Keratinocyte (primary cell): ENCODE data around the gene TMEM263. TPM values are rescaled to one million over a fixed set of nuclear protein-coding genes. Genes with fewer than 3 reads are reported as not detected.

Source experiments
- DNase-seq: peaks from one replicate; pipeline ENCODE4 v3.0.0-alpha.2; 2011; ENCODE audit warnings: low read depth, missing footprints, low spot score
- FAIRE-seq: peaks from 2 replicates; lab custom pipeline; 2011; peaks lifted over from hg19 to GRCh38; lab: Jason Lieb, UNC
- H2AFZ ChIP-seq: 2 replicates; pipeline ENCODE4 v1.6.0; 2012; ENCODE audit warnings: low read length, control low read depth, inconsistent platforms; ENCODE audit not compliant: control insufficient read depth
- H3K27ac ChIP-seq: 2 replicates; pipeline ENCODE4 v1.5.1; 2011; ENCODE audit warnings: low read length; ENCODE audit not compliant: control insufficient read depth, insufficient read depth
- H3K27me3 ChIP-seq: 3 replicates; pipeline ENCODE4 v1.6.0; 2011; ENCODE audit warnings: low read length; ENCODE audit not compliant: control insufficient read depth, insufficient read depth; ENCODE audit errors: extremely low read depth
- H3K36me3 ChIP-seq, 2 experiments: 2 replicates in 1 of 2; 3 replicates in 1 of 2; pipeline ENCODE4 v1.5.1; 2011; ENCODE audit warnings: low read length in 2 of 2, mild to moderate bottlenecking in 1 of 2; ENCODE audit not compliant: control insufficient read depth in 2 of 2, insufficient read depth in 2 of 2; ENCODE audit errors: extremely low read depth in 1 of 2
- H3K4me1 ChIP-seq: 3 replicates; pipeline ENCODE4 v1.5.1; 2011; ENCODE audit warnings: low read length; ENCODE audit not compliant: control insufficient read depth, insufficient read depth; ENCODE audit errors: extremely low read depth
- H3K4me2 ChIP-seq: 3 replicates; pipeline ENCODE4 v1.6.0; 2011; ENCODE audit warnings: low read depth, low read length; ENCODE audit not compliant: control insufficient read depth, insufficient read depth; ENCODE audit errors: extremely low read depth
- H3K4me3 ChIP-seq, 3 experiments: fragments of 200-600 bp in 1 of 3; sonication (generic) in 1 of 3; 2 replicates in 2 of 3; 3 replicates in 1 of 3; pipeline ENCODE4 v1.5.1; 2011 to 2016; ENCODE audit warnings: low read length in 3 of 3, mild to moderate bottlenecking in 3 of 3, control low read depth in 2 of 3, inconsistent platforms in 1 of 3, low read depth in 1 of 3, mixed read lengths in 1 of 3, mixed run types in 1 of 3, moderate library complexity in 1 of 3; ENCODE audit not compliant: control insufficient read depth in 2 of 3, insufficient read depth in 2 of 3; ENCODE audit errors: extremely low read depth in 1 of 3
- H3K79me2 ChIP-seq: 2 replicates; pipeline ENCODE4 v1.6.0; 2012; ENCODE audit warnings: low read length; ENCODE audit not compliant: control insufficient read depth, insufficient read depth
- H3K9ac ChIP-seq: 3 replicates; pipeline ENCODE4 v1.6.0; 2011; ENCODE audit warnings: low read length; ENCODE audit not compliant: control insufficient read depth, insufficient read depth; ENCODE audit errors: extremely low read depth
- H3K9me1 ChIP-seq: 3 replicates; pipeline ENCODE4 v1.6.0; 2011; ENCODE audit warnings: low read length; ENCODE audit not compliant: control insufficient read depth, insufficient read depth; ENCODE audit errors: extremely low read depth
- H3K9me3 ChIP-seq: 2 replicates; pipeline ENCODE4 v1.5.1; 2012; ENCODE audit warnings: low read depth, low read length; ENCODE audit not compliant: control insufficient read depth
- H4K20me1 ChIP-seq: 3 replicates; pipeline ENCODE4 v1.6.0; 2011; ENCODE audit warnings: low read length; ENCODE audit not compliant: control insufficient read depth, insufficient read depth; ENCODE audit errors: extremely low read depth
- EZH2 ChIP-seq: IDR thresholded peaks from one replicate; pipeline ENCODE4 v1.6.1; 2012; ENCODE audit warnings: inconsistent platforms, mild to moderate bottlenecking, low read length, moderate library complexity
- dilution Hi-C: fragments of 300-500 bp; cut with MboI; formaldehyde crosslinking; loops from one replicate; pipeline ENCODE4 v1.7.0; 2020; ENCODE audit warnings: low sequenced_read_pairs; ENCODE audit not compliant: extremely low pct_ligation_motif_present
- polyA plus RNA-seq, 5 experiments: library from polyadenylated mRNA; depleted of rRNA in 3 of 5; stranded (reverse) in 3 of 5; stranded (forward) in 1 of 5; unstranded in 1 of 5; fragments of >200 nt; gene quantifications; 1 replicate in 1 of 5; 2 replicates in 3 of 5; 3 replicates in 1 of 5; pipeline versions ENCODE4 v1.2.1 to v1.2.3, GENCODE V29; 2011 to 2012; ENCODE audit warnings: missing spikeins in 2 of 5, low read depth in 1 of 5, low replicate concordance in 1 of 5
- TF ChIP-seq, protein P1 (sequence below), 3 experiments: IDR thresholded peaks in 1 of 3; conservative IDR thresholded peaks in 1 of 3; optimal IDR thresholded peaks in 1 of 3; 2 replicates in 2 of 3; 3 replicates in 1 of 3; pipeline versions ENCODE3 to v1.5.1; 2011; ENCODE audit warnings: low read length in 3 of 3, mild to moderate bottlenecking in 3 of 3, moderate library complexity in 2 of 3, control low read depth in 1 of 3, inconsistent platforms in 1 of 3; ENCODE audit not compliant: insufficient read depth in 2 of 3; ENCODE audit errors: extremely low read depth in 1 of 3

Gene TMEM263
- polyA plus RNA-seq, 1 donor (not counting 4 experiments of a cell fraction or from before 2014, with no cell fraction given) = 22.0 TPM

DNA sequence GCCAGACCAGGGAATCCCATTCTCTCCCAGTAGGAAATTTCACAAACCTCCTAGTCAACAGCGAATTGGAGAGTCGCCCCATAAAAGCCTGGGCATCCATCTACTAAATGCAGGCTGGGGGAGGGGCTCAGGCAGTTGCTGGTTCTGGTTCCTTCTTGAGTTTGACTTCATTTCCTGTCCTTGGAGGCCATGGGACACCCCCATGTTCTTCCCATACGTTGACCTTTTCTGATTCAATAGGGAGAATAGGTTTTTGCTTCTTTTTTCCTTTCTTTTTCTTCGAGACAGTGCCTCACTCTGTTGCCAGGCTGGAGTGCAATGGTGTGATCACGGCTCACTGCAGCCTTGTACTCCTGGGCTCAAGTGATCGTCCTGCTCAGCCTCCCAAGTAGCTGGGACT lies 44.1 kb upstream of the TMEM263 start:
- no peak overlapping the region for H3K4me2 ChIP-seq
- H3K4me1 ChIP-seq = no peaks in the 10 kb centered on the region
- dilution Hi-C loops = no loop called here
- DNase-seq (no peak), FAIRE-seq (no peak)
- no peak overlapping the region for H3K9ac ChIP-seq
- H3K9me1 ChIP-seq = no peaks in the 10 kb centered on the region
- no peaks in the 10 kb centered on the region for H3K27me3 ChIP-seq
- H3K27ac ChIP-seq = no peak overlapping the region
- no peak overlapping the region for H2AFZ ChIP-seq
- H3K4me3 ChIP-seq = no peak overlapping the region
- H3K79me2 ChIP-seq = no peaks in the 10 kb centered on the region
- H3K36me3 ChIP-seq = no peaks in the 10 kb centered on the region
- H4K20me1 ChIP-seq = no peaks in the 10 kb centered on the region
- TF ChIP-seq EZH2 = no peak
- TF ChIP-seq, protein P1, sequence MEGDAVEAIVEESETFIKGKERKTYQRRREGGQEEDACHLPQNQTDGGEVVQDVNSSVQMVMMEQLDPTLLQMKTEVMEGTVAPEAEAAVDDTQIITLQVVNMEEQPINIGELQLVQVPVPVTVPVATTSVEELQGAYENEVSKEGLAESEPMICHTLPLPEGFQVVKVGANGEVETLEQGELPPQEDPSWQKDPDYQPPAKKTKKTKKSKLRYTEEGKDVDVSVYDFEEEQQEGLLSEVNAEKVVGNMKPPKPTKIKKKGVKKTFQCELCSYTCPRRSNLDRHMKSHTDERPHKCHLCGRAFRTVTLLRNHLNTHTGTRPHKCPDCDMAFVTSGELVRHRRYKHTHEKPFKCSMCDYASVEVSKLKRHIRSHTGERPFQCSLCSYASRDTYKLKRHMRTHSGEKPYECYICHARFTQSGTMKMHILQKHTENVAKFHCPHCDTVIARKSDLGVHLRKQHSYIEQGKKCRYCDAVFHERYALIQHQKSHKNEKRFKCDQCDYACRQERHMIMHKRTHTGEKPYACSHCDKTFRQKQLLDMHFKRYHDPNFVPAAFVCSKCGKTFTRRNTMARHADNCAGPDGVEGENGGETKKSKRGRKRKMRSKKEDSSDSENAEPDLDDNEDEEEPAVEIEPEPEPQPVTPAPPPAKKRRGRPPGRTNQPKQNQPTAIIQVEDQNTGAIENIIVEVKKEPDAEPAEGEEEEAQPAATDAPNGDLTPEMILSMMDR (optimal IDR thresholded peaks at IDR 0.05 in 1 of 3, IDR thresholded peaks at IDR 0.05 in 1 of 3, conservative IDR thresholded peaks at IDR 0.05 in 1 of 3; ENCODE audit: extremely low read depth in 1 of 3, insufficient read depth in 2 of 3, low read length in 3 of 3) = no peak
- no peaks in the 10 kb centered on the region for H3K9me3 ChIP-seq

DNA sequence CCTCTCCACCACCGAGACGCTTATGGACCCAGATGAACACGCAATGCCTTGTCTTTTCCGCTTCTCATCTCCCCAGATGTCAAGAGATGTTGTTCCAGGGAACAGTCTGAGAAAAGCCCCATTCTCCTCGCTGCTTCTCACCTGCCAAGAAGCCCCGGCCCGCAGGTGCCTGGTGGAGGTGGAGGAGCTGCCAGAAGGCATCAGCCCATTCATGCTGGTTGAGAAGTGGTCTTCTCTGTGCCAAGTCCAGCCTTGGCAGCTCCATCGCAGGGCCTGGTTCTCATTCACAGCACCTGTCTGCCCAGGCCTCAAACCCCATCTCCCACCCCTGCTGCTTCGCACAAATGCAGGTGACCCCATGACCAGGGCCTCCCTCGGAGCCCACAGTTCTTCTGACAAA lies 42.3 kb upstream of the TMEM263 start:
- Histone ChIP-seq H4K20me1 (no peaks in the 10 kb centered on the region), H3K36me3 (no peaks in the 10 kb centered on the region), H3K27me3 (no peaks in the 10 kb centered on the region), H3K4me2 (no peak overlapping the region), H3K27ac (no peak overlapping the region), H3K79me2 (no peaks in the 10 kb centered on the region), H3K4me3 (no peak overlapping the region), H3K9me1 (no peaks in the 10 kb centered on the region), H3K9ac (no peak overlapping the region), H3K4me1 (no peaks in the 10 kb centered on the region), H2AFZ (no peak overlapping the region), H3K9me3 (no peaks in the 10 kb centered on the region)
- TF ChIP-seq, protein P1 (optimal IDR thresholded peaks at IDR 0.05 in 1 of 3, IDR thresholded peaks at IDR 0.05 in 1 of 3, conservative IDR thresholded peaks at IDR 0.05 in 1 of 3; ENCODE audit: extremely low read depth in 1 of 3, insufficient read depth in 2 of 3, low read length in 3 of 3) = no peak
- no peak for TF ChIP-seq EZH2
- DNase-seq = no peak
- FAIRE-seq = no peak
- dilution Hi-C loops = no loop called here
